Esophagus (tissue), 2 donors: Measurements from ENCODE around the gene MLYCD. TPM values are rescaled to one million over a fixed set of nuclear protein-coding genes. Genes with fewer than 3 reads are reported as not detected.

Source experiments
- H3K27ac ChIP-seq, 2 donors: one replicate each; pipeline ENCODE4 v1.5.1; 2013; ENCODE audit warnings: low read depth in 2 of 2, mild to moderate bottlenecking in 2 of 2, inconsistent platforms in 1 of 2, low read length in 1 of 2, moderate library complexity in 1 of 2
- H3K27me3 ChIP-seq, 2 donors: one replicate each; pipeline ENCODE4 v1.6.1; 2013; ENCODE audit warnings: low read length in 2 of 2, control low read depth in 1 of 2, mild to moderate bottlenecking in 1 of 2; ENCODE audit not compliant: insufficient read depth in 2 of 2, control insufficient read depth in 1 of 2
- H3K36me3 ChIP-seq, 2 donors: one replicate each; pipeline ENCODE4 v1.6.1; 2013; ENCODE audit warnings: low read length in 1 of 2; ENCODE audit not compliant: control insufficient read depth in 2 of 2, insufficient read depth in 2 of 2
- H3K4me1 ChIP-seq, 2 donors: one replicate each; pipeline ENCODE4 v1.6.1; 2013; ENCODE audit warnings: low read length in 1 of 2; ENCODE audit not compliant: control insufficient read depth in 2 of 2, insufficient read depth in 2 of 2
- H3K4me3 ChIP-seq, 2 donors: one replicate each; pipeline ENCODE4 v1.5.1; 2013; ENCODE audit warnings: low read length in 2 of 2, mild to moderate bottlenecking in 2 of 2, low read depth in 1 of 2, moderate library complexity in 1 of 2
- H3K9me3 ChIP-seq, 2 donors: one replicate each; pipeline ENCODE4 v1.6.1; 2013; ENCODE audit warnings: mild to moderate bottlenecking in 2 of 2, low read depth in 1 of 2, low read length in 1 of 2, moderate library complexity in 1 of 2; ENCODE audit not compliant: control insufficient read depth in 2 of 2, insufficient read depth in 1 of 2
- WGBS, 2 donors: extraction: QIAGEN DNeasy Blood & Tissue Kit; methylation state at CpG; one replicate each; pipeline ENCODE4 v1.1.7; 2013; 5-methylcytosine and 5-hydroxymethylcytosine counted together
- polyA plus RNA-seq, 2 donors: library from polyadenylated mRNA; stranded (reverse); fragments of 200-250 nt; gene quantifications; one replicate each; pipeline ENCODE4 v1.2.3, GENCODE V29; 2013
- donor health status: healthy with polysubstance abuse.
- donor health status: Bipolar disorder and iron deficiency.

Gene MLYCD
- polyA plus RNA-seq, 2 donors: 1.6 to 2.4 TPM

DNA sequence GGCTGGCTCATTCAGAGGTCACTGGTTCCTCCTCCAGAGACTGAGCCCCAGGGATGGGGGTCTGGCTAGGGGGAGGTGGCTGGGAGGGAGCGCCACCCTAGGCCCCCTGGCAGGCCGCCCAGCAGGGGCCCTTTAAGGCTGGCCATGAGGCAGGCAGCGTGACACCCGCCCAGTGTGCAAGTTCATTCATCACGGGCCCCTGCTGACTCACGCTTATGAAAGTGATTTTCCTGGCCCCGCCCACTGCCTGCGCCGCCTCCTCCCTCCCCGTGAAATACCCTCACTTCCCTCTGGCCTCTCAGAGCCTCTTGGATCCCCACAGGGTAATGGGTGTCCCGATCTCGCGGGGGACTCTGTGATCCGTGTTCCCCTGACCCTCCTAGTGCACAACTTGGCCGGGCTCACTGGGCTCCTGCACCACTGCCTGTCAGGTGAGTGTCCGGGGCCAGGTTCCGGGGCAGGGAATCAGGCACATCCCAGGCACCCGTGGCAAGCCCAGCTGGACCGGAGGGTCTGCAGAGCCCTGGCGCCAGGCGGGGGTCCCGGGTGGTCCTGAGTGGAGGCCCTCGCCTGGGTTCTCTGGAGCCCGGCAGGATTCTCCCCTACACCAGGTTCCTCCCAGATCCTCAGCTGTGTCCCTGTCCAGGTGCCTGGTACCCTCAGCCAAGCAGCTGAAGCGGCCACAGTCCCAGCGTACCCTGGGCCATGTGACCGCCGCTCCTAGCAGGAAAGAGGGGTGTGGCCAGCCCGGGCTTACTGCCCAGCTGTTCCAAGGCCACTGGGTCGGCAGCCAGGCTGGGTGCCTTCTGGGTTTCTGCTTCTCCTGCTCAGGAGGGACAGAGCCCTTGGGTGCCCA lies 54.3 kb downstream of the MLYCD start, which contains the start of gene OSGIN1:
OSGIN1 (plus strand) TSS at position 301 of the 856 bp plus-strand sequence. CDS start 4,432 bp downstream, outside the sequence.
- H3K9me3 ChIP-seq: no peaks in the 10 kb centered on the region
- peaks cover 0 to 2% of the 10 kb centered on the region in 2 donors for H3K36me3 ChIP-seq
- peaks cover 0 to 14% of the 10 kb centered on the region in 2 donors for H3K4me1 ChIP-seq
- WGBS, 2 donors: 0 to 1% methylated on average over 29 to 30 of the region's 30 CpGs
- peak within 1 kb of the TSS; percentile 55 to 70 for H3K4me3 ChIP-seq
- H3K27me3 ChIP-seq: no peaks in the 10 kb centered on the region
- peak within 1 kb of the TSS; percentile 94 to 96 for H3K27ac ChIP-seq

DNA sequence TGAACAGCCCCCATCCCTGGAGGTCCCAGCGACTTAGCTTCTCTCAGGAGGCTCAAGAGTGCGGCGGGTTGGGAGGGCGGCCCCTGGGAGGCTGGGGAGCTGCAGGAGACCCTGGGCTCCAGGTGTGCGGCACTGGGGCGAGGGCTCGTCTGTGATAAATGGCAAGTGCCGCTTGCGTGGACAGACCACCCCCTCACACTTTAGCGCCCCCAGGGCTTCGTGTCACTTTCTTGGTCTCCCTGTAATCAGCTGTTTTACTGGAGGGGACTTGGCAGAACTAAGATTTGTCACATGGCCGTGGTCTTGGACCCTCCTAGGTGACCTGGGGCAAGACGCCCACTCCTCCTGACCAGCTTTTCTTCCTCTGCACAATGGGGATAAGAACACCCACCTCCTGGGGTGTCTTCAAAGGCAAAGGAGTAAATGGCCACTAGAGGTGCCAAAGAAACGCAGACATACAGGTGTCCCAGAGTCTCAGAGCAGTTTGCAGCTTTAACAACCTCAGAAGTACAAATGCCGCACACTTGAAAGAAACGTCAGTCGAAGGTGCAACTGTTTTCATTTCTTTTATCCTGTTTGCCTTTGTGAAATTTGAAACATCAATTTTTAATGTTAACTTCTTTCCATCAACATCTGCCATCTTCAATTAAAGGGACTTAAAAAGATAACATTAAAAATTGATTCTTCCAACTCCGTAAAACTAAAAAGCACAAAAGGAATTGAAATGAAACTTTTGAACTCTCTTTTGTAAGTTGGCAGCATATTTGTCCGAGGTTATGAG lies 55.1 kb downstream of the MLYCD start:
- Histone ChIP-seq H3K36me3 (peaks cover under 1 to 3% of the 10 kb centered on the region in 2 donors), H3K27ac (peak overlapping the region; percentile 94 to 96), H3K27me3 (no peaks in the 10 kb centered on the region), H3K4me3 (peak overlapping the region; percentile 55 to 70), H3K4me1 (peaks cover 0 to 14% of the 10 kb centered on the region in 2 donors), H3K9me3 (no peaks in the 10 kb centered on the region)
- 11 to 18% methylated on average over 19 of the region's 19 CpGs for WGBS, 2 donors

DNA sequence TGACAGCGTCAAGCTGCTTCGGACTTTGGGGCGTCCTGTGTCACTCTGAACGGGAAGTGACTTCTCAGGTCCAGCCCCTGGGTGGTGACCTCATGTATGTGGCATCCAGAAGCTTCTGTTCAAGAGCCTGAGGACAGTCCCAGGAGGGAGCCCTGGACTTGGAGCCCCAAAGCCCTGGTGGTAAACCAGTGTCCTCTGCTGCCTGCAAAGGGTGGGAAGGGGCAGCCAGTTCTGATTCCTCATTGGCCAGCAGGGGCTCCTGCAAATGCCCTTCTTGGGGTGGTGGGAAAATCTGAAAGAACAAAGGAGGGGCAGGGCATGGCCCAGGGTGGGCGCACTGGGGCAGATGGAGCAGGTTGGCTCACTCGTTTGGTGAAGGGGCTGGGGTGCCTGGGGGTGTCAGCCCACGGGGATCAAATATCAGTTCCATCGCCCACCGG lies 55.7 kb downstream of the MLYCD start:
- Histone ChIP-seq H3K27me3 (no peaks in the 10 kb centered on the region), H3K9me3 (no peaks in the 10 kb centered on the region), H3K4me3 (peak overlapping the region in 1 of 2 donors; percentile 55), H3K4me1 (peaks cover 0 to 14% of the 10 kb centered on the region in 2 donors), H3K27ac (peak overlapping the region in 1 of 2 donors; percentile 5), H3K36me3 (peaks cover 3% of the 10 kb centered on the region in 2 donors)
- WGBS, 2 donors: 51 to 59% methylated on average over 9 of the region's 9 CpGs

DNA sequence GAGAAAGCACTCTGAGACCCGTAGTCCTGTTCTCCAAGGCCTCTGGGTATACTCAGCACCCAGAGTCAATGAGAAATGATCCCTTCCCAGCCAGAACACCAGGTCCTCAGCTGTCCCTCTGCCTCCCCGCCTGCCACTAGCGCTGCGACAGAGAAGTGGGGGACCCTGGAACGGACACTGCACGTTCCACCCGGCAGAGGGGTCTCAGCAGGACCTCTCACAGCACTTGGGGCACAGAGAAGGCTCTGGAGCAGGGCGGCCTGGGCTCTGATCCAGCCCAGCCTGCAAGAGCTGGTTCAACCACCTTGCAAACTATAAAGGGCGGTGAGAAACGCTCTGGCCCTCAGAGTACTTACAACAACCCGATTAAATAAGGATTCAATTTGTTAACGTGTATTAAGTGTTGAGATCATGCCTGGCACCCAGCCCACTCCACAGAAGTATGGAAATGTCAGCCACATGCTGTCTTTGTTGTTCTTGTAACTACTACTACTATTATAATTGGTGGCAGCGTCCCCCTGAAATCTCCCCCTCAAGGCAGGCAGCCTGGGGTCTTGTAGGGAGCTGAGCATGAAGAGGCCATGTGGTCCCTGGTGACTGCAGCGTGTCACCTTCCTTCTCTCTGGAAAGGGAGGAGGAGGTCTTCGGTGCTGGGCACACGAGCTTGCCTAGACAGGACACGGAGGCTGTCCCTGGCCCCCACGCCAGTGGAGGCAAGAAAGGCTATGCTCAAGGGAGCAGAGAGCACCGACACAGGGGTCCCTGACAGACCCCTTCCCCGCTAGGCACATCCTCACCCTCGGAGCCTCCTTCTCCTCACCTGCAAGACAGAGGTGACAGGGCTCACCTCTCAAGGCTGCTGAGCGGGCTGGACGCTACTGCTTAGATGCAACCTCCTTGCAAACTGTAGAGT lies 56.6 kb downstream of the MLYCD start:
- Histone ChIP-seq H3K9me3 (no peaks in the 10 kb centered on the region), H3K27me3 (no peaks in the 10 kb centered on the region), H3K4me1 (peaks cover 0 to 12% of the 10 kb centered on the region in 2 donors), H3K4me3 (no peak overlapping the region), H3K36me3 (peaks cover 5 to 7% of the 10 kb centered on the region in 2 donors), H3K27ac (no peak overlapping the region)
- 72 to 81% methylated on average over 23 of the region's 23 CpGs for WGBS, 2 donors

DNA sequence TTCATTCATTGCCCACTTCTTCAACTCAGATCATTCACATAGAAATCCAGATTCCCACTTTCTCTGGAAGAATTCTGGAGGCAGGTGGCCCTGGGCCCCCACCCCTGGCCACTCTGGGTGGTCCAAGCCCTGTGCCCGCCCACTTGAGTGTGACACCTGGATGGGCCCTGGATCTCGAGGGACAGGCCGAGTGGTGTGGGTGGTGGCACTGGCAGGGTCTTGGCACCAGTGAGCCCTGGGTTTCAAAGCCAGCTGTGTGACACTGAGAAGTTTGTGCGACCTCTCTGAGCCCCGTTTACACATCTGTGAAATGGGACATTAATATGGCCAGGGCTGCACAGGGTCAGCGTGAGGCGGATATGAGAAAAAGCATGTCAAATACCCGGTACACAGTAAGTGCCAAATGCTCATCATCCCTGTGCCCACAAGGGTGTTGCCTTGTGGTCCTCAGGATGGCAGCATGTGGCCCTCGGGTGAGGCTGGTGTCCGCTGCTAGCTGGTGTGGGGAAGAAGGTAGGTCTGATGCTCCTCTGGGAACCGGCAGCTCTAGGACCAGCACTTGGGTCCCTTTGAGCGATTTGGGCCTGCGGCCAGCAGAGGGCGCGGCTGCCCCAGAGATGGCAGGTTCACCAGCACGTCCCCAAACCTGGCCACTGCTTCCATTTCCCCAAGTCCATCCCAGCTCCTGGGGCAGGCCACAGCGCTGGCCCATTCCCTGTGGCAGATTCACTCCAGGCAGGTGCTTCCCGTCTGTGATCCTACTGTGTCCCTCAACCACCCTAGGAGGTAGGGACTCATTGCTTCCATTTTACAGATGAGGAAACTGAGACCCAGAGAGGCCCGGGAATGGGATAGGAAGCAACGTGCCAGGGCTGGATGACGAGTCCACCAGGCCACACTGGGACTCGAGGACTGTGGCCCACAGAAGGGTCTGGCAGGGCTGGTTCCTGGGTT lies 57.7 kb downstream of the MLYCD start:
- peaks cover 0 to 12% of the 10 kb centered on the region in 2 donors for H3K4me1 ChIP-seq
- H3K36me3 ChIP-seq: peaks cover 5 to 16% of the 10 kb centered on the region in 2 donors
- no peak overlapping the region for H3K4me3 ChIP-seq
- no peak overlapping the region for H3K27ac ChIP-seq
- WGBS, 2 donors: 45 to 47% methylated on average over 22 of the region's 22 CpGs
- H3K27me3 ChIP-seq: no peaks in the 10 kb centered on the region
- no peaks in the 10 kb centered on the region for H3K9me3 ChIP-seq

DNA sequence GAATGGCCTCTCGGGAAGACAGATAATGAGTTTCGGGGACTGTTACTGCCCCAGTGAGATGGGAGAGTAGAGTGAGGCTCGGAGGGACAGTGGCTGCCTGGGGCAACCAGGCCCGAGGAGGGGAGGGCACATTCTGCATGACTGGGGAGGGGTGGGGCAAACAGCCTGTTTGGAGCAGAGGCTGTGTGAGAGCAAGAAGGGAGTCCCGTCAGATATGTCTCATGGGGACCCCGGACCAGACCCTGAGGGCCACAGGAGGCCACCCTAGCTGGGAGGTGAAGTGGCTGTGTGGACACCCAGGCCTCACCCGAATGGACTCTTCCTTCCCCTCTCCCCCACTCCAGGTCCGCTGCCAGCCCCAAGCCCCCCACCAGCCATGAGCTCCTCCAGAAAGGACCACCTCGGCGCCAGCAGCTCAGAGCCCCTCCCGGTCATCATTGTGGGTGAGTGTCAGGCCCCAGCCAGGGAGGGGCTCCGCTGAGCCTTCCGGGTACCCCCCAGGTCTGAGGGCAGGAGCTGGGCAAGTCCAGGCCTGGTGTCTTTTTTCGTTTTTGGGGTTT lies 58.5 kb downstream of the MLYCD start:
- H3K9me3 ChIP-seq: no peaks in the 10 kb centered on the region
- no peak overlapping the region for H3K4me3 ChIP-seq
- WGBS, 2 donors: 84 to 86% methylated on average over 13 to 14 of the region's 14 CpGs
- no peak overlapping the region for H3K27ac ChIP-seq
- H3K36me3 ChIP-seq: peaks cover 5 to 16% of the 10 kb centered on the region in 2 donors
- H3K4me1 ChIP-seq: peaks cover 0 to 12% of the 10 kb centered on the region in 2 donors
- no peaks in the 10 kb centered on the region for H3K27me3 ChIP-seq

DNA sequence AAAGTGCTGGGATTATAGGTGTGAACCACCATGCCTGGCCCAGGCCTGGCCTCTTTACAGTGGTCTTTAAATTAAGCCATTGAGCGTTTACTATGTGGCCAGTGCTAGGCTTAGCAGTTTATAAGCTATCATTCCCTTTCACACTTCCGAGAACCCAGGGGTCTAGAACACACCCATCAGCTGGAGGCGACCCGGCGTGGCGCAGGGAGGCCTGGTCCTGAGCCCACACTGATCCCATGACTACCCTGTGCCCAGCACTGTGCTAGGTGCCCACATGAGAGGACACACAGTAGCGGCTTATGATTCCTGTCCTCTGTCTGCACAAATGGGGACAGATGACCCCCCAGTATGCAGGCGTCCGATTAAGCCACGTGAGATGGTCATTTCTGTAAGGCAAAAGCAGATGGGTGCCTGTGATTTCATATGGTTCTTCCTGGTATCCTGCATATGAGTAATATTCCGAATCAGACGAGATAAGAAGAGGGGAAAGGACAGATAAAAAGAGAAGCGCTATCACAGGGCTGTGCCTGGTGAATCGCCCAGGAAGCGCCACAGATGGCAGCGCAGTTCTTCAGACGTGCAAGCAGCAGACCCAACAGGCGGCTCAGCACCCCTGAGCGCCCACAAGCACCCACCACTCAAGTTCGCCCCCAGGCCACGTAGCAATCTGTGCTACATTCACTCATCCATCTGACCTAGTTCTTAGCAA lies 59.4 kb downstream of the MLYCD start:
- WGBS, 2 donors: 86 to 89% methylated on average over 21 of the region's 21 CpGs
- Histone ChIP-seq H3K36me3 (peaks cover 5 to 16% of the 10 kb centered on the region in 2 donors), H3K4me3 (no peak overlapping the region), H3K9me3 (no peaks in the 10 kb centered on the region), H3K27me3 (no peaks in the 10 kb centered on the region), H3K27ac (no peak overlapping the region), H3K4me1 (peaks cover 0 to 10% of the 10 kb centered on the region in 2 donors)
